ENCODE data around the gene POU2F1. TPM values are rescaled to one million over a fixed set of nuclear protein-coding genes. Genes with fewer than 3 reads are reported as not detected.

POU2F1 gene
- total and polyA plus RNA-seq, 2 donors (not counting 3 experiments of a cell fraction or from before 2014, with no cell fraction given) = 6.0 to 12.9 TPM

DNA sequence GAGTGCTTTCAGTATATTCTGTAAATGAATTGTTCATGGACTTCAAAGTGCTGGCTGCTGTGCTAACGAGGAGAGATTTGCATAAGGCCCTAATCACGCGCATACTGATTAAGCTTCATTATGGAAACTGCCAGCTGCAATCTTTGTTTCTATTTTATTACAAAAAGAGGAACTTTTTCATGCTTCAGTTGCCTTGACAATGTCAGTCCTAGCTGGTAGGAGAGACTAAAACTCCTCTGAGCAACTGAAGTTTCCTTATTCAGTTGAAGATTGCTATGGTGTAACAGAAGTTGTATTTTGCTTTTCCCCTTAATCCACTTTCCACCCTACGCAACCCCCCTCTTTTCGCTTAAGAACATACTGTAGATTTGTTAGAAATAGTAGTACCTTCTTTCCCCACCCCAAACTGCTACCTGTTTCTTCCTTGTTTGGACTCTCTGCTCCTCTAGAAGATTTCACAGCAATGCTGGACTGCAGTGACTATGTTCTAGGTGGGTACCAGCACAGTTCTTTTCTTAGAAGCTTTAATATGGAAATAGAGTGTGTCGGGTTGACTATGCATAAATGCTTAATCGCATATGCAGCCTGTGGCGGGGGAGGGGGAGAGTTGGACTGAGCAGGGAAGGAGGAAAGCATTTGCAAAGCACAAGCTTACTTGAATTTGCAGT is 108.3 kb downstream of the POU2F1 start:
- Histone ChIP-seq H3K27me3 (ENCODE audit: control insufficient read depth in 2 of 2, insufficient read depth in 2 of 2, low read length in 2 of 2) (no peaks in the 10 kb centered on the region), H4K20me1 (replicated peaks; ENCODE audit: control insufficient read depth, extremely low read depth, insufficient read depth, low read length) (no peaks in the 10 kb centered on the region), H3K4me2 (ENCODE audit: insufficient read depth, low read length) (no peak overlapping the region), H3K27ac (ENCODE audit: insufficient read depth, low read depth, low read length) (no peak overlapping the region), H3K9me3 (replicated peaks; ENCODE audit: control insufficient read depth, insufficient read depth, low read length) (no peaks in the 10 kb centered on the region), H3K4me3 (replicated peaks in 1 of 3; ENCODE audit: insufficient read depth in 1 of 3, low read depth in 1 of 3, low read length in 3 of 3) (no peak overlapping the region), H3K4me1 (ENCODE audit: control insufficient read depth, extremely low read depth, insufficient read depth, low read length) (no peaks in the 10 kb centered on the region), H3K36me3 (ENCODE audit: control insufficient read depth in 2 of 2, extremely low read depth in 1 of 2, insufficient read depth in 2 of 2, low read length in 2 of 2) (no peaks in the 10 kb centered on the region), H3K9ac (replicated peaks; ENCODE audit: extremely low read depth, insufficient read depth, low read length) (no peak overlapping the region), H3K79me2 (ENCODE audit: control insufficient read depth, insufficient read depth, low read length) (no peaks in the 10 kb centered on the region), H2AFZ (ENCODE audit: low read depth, low read length) (no peak overlapping the region), H3K9me1 (replicated peaks; ENCODE audit: control insufficient read depth, extremely low read depth, insufficient read depth, low read length) (no peaks in the 10 kb centered on the region)
- intact Hi-C loops (cut with micrococcal nuclease) (no loop called here), dilution Hi-C loops (cut with MboI; ENCODE audit: extremely low pct_ligation_motif_present, low sequenced_read_pairs) (no loop called here)
- POLR2A ChIA-PET = no interaction called here
- CTCF ChIA-PET = interaction anchor here (1.1 kb wide), 1 partner anchor 15 kb away, joined by 3 read pairs; no protein-coding TSS in a partner anchor
- DNase-seq (ENCODE audit: low read depth, low spot score) (no peak), FAIRE-seq (no peak)
- BruUV-seq (replicated peaks) = no TSS peak
- TF ChIP-seq, protein P1, sequence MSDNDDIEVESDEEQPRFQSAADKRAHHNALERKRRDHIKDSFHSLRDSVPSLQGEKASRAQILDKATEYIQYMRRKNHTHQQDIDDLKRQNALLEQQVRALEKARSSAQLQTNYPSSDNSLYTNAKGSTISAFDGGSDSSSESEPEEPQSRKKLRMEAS (IDR thresholded peaks at IDR 0.05; ENCODE audit: insufficient read depth, insufficient read length) = no peak
- TF ChIP-seq MYC (IDR thresholded peaks at IDR 0.05; ENCODE audit: low read depth, low read length) = no peak

DNA sequence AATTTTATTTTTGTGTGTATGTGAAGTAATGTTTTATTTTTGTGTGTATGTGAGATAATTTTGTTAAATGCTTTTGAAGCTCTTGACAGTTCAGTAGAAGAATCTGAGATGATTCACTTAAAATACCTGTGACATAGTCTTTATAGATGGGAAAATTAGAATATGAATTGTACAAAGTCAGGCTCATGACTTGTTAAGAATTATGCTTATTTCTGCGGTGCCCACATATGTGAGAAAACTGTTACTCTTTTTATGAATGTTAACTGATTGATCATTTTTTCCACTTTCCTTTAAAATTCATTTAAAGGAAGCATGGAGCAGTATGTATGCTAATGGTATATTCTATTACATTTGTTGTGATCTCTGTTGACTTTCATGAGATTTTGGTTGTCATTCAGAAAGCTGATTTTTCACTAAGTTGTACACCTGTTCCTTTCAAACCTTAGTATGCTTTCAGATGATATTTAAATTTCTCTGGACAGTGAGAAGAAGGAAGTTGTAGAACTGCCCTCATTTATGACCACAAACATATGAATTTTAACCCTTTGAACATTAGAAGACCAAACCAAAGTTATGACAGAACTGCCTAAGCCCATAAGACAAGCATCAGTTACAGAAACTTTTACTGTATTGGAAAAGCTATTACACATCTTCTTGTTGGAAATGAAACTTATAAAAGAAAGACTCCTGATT is 110.1 kb downstream of the POU2F1 start:
- dilution Hi-C loops (cut with MboI; ENCODE audit: extremely low pct_ligation_motif_present, low sequenced_read_pairs) = no loop called here
- no peak overlapping the region for H3K4me2 ChIP-seq (ENCODE audit: insufficient read depth, low read length)
- no TSS peak for BruUV-seq (replicated peaks)
- no peaks in the 10 kb centered on the region for H3K36me3 ChIP-seq (ENCODE audit: control insufficient read depth in 2 of 2, extremely low read depth in 1 of 2, insufficient read depth in 2 of 2, low read length in 2 of 2)
- H3K27ac ChIP-seq (ENCODE audit: insufficient read depth, low read depth, low read length) = no peak overlapping the region
- no peak overlapping the region for H2AFZ ChIP-seq (ENCODE audit: low read depth, low read length)
- FAIRE-seq (no peak), DNase-seq (ENCODE audit: low read depth, low spot score) (no peak)
- TF ChIP-seq, protein P2, sequence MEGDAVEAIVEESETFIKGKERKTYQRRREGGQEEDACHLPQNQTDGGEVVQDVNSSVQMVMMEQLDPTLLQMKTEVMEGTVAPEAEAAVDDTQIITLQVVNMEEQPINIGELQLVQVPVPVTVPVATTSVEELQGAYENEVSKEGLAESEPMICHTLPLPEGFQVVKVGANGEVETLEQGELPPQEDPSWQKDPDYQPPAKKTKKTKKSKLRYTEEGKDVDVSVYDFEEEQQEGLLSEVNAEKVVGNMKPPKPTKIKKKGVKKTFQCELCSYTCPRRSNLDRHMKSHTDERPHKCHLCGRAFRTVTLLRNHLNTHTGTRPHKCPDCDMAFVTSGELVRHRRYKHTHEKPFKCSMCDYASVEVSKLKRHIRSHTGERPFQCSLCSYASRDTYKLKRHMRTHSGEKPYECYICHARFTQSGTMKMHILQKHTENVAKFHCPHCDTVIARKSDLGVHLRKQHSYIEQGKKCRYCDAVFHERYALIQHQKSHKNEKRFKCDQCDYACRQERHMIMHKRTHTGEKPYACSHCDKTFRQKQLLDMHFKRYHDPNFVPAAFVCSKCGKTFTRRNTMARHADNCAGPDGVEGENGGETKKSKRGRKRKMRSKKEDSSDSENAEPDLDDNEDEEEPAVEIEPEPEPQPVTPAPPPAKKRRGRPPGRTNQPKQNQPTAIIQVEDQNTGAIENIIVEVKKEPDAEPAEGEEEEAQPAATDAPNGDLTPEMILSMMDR (IDR thresholded peaks at IDR 0.05; ENCODE audit: extremely low read depth in 1 of 2, insufficient read depth in 1 of 2, low read depth in 1 of 2, low read length in 2 of 2) = no peak
- no peak for TF ChIP-seq POLR2AphosphoS5 (IDR thresholded peaks at IDR 0.05; ENCODE audit: insufficient read depth, low read depth, low read length)
- no peak for TF ChIP-seq JUN (IDR thresholded peaks at IDR 0.05; ENCODE audit: borderline replicate concordance, insufficient read depth, insufficient read length, low read depth)
- TF ChIP-seq GATA2 (IDR thresholded peaks at IDR 0.05; ENCODE audit: insufficient read depth, insufficient read length, low read depth, low read length) = no peak
- no peak for TF ChIP-seq FOS (IDR thresholded peaks at IDR 0.05; ENCODE audit: borderline replicate concordance, insufficient read depth, low read length)
- TF ChIP-seq MYC (IDR thresholded peaks at IDR 0.05; ENCODE audit: low read depth, low read length) = no peak
- TF ChIP-seq, protein P1 (IDR thresholded peaks at IDR 0.05; ENCODE audit: insufficient read depth, insufficient read length) = no peak
- TF ChIP-seq POLR2A (IDR thresholded peaks at IDR 0.05; ENCODE audit: low read depth, low read length) = no peak
- TF ChIP-seq EZH2 (IDR thresholded peaks at IDR 0.05; ENCODE audit: borderline replicate concordance, low read depth, low read length, severe bottlenecking) = no peak
- H3K9ac ChIP-seq (replicated peaks; ENCODE audit: extremely low read depth, insufficient read depth, low read length) = no peak overlapping the region
- H3K4me3 ChIP-seq (replicated peaks in 1 of 3; ENCODE audit: insufficient read depth in 1 of 3, low read depth in 1 of 3, low read length in 3 of 3) = no peak overlapping the region
- H4K20me1 ChIP-seq (replicated peaks; ENCODE audit: control insufficient read depth, extremely low read depth, insufficient read depth, low read length) = no peaks in the 10 kb centered on the region
- H3K9me3 ChIP-seq (replicated peaks; ENCODE audit: control insufficient read depth, insufficient read depth, low read length) = no peaks in the 10 kb centered on the region
- H3K79me2 ChIP-seq (ENCODE audit: control insufficient read depth, insufficient read depth, low read length) = no peaks in the 10 kb centered on the region
- H3K9me1 ChIP-seq (replicated peaks; ENCODE audit: control insufficient read depth, extremely low read depth, insufficient read depth, low read length) = no peaks in the 10 kb centered on the region
- no peaks in the 10 kb centered on the region for H3K4me1 ChIP-seq (ENCODE audit: control insufficient read depth, extremely low read depth, insufficient read depth, low read length)
- POLR2A ChIA-PET = interaction anchor here (0.6 kb wide), 1 partner anchor 256 kb away, joined by 3 read pairs; no protein-coding TSS in a partner anchor
- CTCF ChIA-PET = no interaction called here
- intact Hi-C loops (cut with micrococcal nuclease) = loop anchor here (1.0 kb wide), 1 partner anchor 13 kb away; no protein-coding TSS in a partner anchor
- H3K27me3 ChIP-seq (ENCODE audit: control insufficient read depth in 2 of 2, insufficient read depth in 2 of 2, low read length in 2 of 2) = no peaks in the 10 kb centered on the region
